H4 (cell line): Measurements from ENCODE around the gene LCAT. TPM values are rescaled to one million over a fixed set of nuclear protein-coding genes. Genes with fewer than 3 reads are reported as not detected.
"Not testable (repeated sequence)": the region's sequence is repeated elsewhere in the genome, so short reads cannot be mapped to it uniquely, and the experiment has no call there.

ENCODE experiments used
- DNase-seq: peaks from one replicate; pipeline ENCODE4 v3.0.0-alpha.2; 2015; ENCODE audit warnings: low spot score
- total RNA-seq: library from RNA; depleted of rRNA; stranded (reverse); fragments of >200 nt; shearing (Covaris generic); gene quantifications from 2 replicates; pipeline ENCODE4 v1.2.3, GENCODE V29; 2014

The LCAT gene
- total RNA-seq, 1 experiment from 2014 or later = 1.1 TPM

DNA sequence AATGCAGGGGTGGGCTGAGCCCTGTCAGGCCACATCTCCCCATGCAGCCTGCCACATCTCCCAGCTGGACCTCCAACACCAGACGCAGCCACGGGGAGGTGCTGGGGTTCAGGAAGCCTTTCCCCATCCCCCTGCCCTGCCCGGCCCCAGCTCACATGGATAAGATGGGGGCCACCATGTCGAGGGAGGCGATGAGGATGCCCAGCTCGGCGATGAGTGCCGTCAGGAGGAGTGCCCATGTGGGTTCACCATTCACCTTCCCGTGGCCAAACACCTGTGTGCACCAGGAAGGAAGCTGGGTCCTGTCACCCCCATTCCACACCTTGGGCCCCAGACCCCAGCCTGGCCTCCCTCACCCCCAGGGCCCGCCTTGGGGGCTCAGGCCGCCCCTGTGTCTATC, 5.7 kb upstream of the LCAT start:
- DNase-seq = no peak

DNA sequence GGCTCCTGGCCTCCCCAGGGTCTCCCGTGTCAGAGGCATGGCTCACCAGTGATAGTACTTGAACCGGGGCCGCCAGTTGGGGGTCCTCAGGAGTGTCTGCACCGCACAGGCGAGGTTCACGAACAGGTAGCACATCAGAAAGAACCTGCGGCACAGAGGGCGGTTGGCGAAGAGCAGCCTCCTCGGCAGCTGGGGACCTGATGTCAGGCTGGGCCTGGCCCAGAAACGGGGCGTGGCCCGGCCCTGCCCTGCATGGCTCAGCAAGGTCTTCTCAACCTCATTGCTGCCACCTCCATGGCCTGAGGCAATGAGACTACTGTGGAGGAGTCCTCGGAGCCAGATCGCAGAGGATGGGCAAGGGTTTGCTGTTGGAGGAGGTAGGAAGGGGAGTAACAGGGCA, 4.1 kb upstream of the LCAT start:
- DNase-seq = no peak

DNA sequence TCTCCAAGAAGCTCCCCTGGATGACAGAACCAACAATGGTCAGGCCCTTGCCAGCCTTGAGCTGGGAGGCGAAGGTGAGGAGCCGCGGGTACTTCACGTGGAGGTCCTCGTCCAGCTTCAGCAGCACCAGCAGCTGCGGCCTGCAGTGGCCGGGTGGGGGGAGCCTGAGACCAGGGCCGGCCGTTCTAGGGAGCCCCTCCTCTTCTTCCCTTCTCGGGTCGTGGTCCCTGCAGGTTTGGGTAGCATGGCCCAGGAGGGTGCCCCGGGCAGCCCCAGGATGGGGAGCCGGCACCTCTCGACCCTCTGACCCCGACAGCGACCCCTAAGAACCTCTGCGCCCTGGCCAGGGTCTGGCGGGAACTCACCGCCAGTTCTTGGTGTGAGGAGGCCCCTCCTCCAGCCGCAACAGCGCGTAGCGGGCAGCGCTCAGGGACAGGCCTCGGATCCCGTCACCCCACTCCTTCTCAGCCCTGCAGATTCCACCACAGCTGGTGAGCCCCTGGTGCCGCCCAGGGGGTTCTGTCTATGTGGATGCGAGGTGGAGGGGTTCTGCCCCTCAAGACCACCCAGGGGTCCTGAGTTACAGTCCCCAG, 3.1 kb upstream of the LCAT start:
- no peak for DNase-seq

DNA sequence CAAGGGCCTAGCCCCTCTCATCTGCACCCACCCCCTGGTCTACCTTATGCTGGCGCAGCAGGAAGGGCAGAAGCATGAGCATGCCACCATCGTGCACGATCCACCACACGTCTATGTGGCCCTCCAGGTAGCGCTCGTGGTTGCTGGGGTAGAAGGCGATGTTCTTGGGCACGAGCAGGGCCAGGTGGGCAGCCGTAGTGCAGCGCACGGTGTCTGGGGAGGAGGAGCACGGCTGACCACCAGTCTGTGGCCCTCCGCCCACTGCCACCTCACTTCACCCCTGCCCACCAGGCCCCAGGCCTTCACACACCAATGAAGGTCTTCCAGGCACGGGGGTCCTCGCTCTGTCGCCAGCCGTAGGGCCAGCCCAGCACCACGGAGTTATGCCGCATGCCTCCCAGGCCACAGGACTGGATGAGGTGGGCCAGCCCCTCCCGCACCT, 2.2 kb upstream of the LCAT start:
- no peak for DNase-seq

DNA sequence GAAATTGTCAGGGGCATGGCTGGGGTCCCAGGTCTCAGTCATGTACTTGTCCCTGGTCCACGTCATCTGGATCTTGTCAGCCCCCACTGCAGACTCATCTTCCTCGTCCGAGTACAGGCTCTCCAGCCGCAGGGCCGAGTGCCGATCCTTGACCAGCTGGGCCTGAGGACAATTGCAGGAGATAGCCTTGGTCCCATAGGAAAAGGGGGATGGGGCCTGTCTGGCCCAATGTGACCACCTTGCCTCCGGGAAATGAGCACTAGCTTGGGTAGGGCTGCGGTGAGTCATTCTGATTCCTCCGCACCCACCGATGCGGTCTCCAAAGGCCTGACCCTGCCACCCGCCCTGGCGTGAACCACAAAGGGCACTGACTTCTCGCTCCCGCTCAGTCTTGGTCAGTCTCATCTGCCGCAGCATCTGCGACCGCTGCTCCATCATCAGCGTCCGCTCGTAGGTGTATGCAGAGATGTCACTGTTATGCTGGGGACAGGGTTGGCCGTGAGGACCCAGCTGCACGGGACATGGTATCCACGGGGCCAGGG, 1.5 kb upstream of the LCAT start:
- DNase-seq = no peak

DNA sequence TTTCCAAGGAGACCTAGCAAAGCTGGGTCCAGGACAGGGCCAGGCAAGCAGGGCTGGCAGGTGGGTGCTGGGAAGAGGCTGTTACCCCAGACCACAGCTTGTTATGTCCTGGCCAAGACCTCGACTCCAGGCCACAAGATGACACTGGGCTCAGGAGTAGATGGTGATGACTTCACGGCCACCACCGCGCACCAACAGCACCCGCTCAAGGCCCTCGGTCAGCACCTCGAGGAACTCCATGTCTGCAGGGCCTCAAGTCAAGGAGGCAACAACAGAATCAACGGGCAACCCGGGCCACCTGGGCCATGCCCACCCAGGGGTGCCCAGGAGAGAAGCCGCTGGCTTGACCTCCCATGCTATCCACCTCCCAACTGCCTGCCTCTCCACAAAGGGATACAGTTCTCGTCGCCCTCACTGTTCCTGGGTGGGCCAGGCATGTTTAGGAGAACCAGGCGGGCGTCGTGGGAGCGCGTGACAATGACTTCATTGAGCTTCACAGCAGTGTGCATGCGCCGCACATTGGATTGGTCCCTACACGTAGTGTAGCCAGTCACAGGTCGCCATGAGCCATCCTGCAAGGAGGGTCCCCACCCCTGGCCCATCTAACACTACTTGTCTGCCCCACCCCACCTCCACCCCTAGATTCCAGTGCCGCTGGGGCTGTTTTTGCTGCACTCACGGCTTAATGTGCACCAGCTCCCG, 921 bp upstream of the LCAT start:
- DNase-seq = no peak

DNA sequence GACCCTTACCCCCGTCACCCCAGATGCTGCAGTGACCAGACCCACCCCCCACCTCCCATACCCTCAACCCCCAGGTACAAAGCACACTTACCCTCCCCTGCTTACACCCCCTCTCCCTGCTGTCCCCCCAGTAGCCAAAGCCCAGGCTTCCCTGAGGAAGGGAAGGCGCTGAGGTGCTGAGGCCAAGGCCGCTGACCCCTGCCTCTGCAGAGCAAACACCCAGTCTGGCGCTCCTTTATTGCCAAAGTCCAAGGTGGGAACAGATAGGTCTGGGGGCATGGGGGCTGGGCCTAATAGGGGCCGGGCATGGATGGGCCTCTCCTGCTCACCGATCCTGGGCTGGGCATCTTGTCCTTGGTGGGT, 683 bp downstream of the LCAT start:
- DNase-seq = no peak

DNA sequence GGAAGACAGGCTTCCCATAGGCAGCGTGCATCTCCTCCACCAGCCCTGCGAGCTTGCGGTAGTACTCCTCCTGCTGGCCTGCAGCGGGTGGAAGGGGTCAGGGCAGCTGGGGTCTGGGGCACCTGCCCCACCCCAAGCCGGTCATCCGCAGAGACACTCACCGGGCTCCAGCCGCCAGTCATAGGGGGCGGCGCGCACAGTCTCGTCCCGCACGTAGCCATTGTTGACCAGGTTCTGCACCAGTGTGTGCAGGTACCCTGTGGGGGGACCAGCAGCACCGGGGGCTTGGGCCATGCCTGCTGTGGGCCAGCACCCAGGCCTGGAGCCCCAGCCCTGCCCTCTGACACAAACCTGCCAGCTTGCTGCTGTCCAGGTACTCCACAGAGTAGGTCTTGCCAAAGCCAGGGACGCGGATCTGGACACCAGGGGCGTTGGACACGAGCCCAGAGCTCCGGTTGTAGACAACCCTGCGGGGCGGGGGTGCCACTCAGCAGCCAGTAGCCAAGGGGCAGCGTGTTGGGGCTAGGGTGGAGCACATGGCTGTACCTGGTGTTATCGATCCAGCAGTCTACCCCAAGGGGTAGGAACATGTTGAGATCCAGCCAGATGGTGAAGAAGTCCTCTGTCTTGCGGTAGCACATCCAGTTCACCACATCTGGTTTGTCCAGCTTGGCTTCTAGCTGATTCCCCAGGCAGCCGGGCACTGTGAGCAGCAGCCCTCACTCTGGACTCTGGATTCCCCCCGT, 1.2 kb downstream of the LCAT start:
- no peak for DNase-seq

DNA sequence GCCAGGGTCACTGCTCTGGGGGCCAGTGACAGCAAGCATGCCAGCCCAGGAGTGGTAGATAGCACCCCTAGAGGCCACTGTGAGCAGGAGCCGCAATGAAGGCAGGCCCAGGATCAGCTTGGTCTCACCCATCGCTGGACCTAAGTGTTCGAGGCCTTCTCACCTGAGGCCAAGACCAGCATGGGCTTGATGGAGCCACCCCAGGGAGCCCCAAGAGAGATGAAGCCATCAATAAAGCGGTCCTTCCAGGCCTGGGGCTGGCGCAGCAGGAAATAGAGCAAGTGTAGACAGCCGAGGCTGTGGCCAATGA, 1.8 kb downstream of the LCAT start:
- no peak for DNase-seq

DNA sequence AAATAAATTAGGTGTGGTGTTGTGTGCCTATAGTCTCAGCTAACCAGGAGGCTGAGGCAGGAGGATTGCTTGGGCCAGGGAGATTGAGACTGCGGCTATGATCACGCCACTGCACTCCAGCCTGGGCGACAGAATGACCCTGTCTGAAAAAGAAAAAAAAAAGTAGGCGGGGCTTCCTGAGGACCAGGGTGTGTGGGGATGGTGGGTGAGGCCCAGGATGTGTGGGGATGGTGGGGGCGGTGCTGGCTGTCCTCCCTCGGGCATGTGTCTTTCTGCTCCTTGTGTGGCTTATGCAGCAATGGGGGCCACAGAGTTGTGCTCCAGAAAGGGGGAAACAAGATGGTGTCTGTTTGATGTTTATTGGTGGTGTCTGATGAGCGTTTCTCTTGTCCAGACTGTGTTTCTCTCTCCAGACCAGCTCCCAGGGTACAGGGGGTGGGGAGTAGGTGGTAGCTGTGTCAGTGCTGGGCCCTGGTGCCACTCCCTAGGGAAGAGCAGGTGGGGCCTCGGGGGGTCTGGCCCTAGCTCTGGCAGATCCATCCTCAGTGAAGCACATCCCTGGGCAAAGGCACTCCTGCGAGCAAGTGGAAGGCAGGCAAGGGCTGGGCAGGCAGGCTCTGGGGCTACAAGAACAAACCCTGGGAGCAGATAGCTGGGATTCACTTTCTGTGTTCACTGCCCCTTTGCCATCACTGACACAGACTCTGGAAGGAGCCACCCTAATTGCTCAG, 2.3 kb downstream of the LCAT start:
- DNase-seq = no peak

DNA sequence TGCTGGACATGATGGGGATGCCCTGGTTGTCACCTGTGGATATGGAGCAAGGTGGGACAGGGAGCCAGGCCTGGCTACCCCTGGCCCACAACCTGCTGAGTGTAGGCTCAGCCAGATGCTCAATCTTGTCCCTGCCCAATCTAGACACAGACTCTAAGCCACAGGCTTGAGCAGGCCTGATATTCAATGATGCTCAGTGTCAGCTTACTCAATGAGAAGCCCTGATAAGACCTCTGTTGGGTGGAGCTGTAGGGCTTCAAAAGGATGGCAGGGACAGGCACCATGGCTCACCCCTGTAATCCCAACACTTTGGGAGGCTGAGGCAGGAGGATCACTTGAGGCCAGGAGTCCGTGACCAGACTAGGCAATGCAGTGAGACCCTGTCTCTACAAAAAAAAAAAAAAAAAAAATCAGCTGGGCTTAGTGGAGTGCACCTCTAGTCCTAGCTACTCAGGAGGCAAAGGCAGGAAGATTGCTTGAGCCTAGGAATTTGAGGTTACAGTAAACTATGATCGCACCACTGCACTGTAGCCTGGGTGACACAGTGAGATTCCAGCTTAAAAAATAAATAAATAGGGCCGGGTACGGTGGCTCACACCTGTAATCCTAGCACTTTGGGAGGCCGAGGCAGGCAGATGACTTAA, 3.4 kb downstream of the LCAT start:
- no peak for DNase-seq

DNA sequence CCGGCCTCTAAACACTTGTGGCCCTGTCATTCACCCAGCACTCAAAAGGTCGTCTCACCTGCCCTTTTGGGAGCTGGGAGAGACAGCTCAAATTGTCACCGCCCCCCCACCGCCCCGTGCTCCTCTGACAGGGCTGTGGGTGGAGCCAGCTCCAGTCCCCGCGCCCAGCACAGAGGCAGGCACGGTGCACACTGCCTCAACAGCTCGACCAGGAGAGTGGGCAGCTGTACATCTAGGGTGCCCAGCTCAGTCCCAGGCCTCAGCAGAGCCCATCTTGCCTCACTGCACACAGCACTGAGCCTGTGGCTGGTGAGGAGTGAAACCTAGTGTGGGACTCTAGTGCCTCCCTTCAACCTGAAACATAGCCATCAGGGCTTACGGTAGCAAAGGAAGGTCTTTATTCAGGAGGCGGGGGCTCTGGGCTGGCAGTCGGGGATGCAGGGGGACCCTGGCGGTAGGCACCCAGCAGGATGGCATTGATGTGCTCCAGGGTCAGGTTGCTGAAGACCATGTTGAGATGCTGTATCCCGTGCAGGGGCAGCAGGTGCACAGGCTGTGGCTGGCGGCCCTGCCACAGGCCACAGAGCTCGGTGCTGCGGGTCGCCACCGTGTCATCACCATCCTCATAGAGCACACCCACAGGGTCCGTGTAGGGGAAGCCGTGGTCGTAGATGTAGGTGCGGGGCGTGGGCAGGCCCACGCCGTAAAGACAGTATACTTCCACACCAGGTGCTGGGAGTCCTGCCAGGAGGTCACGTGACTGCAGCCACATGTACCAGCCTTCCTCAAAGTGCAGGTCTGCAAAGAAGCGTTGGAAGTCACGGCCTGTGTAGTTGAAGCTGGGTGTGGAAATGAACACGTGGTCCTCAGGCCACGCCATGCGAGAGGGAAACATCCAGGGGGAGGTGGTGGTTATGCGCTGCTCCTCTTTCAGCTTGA, 4.1 kb downstream of the LCAT start:
- DNase-seq = no peak

DNA sequence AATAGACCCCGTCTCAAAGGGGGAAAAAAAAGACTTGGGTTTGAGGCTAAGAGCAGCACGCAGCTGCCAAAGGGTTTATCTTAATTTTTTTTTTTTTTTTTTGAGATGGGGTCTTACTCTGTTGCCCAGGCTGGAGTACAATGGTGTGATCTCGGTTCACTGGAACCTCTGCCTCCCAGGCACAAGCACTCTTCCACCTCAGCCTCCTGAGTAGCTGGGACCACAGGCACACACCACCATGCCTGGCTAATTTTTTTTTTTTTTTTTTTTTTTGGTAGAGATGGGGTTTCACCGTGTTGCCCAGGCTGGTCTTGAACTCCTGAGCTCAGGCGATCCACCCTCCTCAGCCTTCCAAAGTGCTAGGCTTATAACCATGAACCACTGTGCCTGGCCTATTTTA, 6.2 kb downstream of the LCAT start:
- not testable (repeated sequence) for DNase-seq

DNA sequence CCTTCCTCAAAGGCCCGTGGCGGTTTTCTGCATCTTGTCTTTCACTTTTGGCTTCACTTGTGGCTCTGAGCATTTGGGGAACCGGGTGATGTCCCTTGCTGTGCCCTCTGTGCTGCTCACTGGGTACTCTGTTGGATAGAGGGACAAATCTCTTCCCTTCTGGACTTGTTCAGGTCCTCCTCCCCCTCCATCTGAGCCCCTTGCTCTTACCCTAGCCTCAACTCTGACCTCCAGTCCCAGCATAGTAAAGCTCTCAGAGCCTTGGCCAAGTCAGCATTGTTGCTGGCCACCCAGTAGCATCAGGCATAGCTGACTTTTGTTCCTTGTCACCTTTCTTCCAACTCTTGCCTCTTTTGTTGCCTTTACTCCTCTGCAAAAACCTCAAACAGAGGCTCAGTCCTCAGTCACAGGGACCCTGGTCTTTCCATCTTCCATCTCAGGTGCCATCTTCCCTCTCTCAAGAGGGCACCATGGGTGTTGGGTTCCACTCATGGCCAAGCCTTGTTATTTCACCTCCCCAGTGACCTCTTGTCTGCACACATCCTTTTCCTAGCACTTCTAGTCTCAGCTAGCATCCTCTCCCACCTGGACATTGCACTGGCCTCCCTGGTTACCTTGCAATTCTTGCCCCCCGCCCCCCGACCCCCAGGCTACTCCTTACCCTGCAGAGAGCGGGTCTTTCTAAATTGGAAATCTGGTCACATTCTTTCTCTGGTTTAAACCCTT, 6.9 kb downstream of the LCAT start:
- DNase-seq = no peak

DNA sequence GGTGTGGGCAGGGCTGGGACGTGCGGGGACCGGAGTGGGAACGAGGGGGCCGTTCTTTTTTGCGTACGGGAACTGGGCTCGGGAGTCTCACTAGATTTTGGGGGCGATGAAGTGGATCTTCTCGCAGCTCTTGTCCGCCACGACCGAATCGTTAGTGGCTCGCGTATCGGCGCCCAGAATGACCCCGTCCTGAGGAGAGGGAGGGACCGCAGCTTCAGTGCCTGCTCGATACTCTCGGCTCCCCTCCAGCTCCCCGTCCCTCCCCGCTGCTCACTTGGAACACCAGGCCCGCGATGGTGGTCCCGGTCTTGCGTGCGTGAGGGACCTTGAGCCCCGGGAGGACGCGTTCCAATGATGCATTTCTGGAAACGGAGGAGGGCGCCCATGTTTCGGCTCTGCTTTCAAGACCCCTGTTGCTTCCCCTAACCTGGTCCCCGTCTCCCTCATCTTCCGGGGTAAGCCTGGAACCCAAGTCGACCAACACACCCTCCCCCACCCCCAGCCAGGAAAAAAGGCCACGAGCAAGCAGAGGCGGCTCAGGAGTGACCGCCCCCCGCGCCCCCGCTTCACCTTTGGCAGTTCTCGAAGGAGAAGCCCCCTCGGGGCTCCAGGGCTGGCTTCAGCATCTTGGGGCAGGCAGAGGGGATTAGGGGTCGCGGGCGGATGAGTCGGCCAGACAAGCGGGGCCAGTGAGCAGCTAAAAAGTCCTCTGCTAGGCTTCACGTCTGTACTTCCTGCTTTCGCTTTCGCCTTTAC, 7.6 kb downstream of the LCAT start, which contains the start of gene PSMB10:
Gene PSMB10 (minus strand): TSS at position 727 of the 756 bp plus-strand sequence. CDS start 101 bp downstream, at position 626.
- DNase-seq = peak; percentile 65

DNA sequence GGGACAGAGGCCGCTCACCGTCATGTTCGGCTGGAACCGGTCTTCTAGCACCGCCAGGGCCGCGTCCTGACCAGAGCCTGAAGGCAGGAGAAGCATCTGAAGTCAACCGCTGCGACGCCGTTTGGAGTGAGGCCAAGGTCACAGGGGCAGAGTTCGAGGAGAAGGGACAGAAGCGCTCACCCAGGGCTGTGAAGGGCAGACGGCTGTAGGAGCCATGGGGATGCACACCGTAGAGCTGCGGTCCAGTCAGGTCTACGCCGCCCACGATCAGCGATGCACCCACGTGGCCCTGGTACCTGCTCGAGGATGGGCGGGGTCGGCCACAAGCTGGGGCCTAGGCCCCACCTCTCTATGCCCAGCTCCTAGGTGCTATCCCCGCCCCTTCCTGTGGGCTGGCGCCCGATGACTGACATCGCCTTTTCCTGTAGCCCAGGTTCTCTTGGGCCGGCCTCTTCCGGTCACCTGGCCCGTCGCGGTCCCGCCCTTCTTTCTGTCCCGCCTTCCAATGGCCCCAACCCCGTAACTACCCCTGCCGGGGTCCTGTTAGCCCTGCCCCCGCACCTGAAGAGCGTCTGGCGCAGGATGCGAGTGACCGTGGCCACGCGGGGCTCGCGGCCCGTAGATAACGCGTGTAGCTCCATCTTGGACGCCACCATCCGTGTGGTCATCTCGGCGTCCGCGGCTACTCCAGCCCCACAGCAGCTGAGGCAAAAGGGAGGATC, 8.4 kb downstream of the LCAT start:
- peak; percentile 95 for DNase-seq

DNA sequence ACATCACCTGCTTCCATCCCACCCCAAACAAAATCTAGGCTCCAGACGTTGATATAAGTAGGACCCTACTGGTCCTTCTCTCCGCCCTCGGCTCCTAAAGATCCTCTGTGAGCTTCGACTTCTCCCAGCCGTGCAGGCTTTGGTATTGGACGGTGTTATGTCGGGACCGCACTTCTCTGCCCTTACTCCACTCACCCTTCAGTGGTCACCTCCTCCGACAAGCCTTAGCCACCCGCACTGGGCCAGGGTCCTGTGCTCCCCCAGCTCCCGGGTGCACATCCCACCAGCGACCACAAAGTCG, 8.9 kb downstream of the LCAT start:
- DNase-seq = no peak

DNA sequence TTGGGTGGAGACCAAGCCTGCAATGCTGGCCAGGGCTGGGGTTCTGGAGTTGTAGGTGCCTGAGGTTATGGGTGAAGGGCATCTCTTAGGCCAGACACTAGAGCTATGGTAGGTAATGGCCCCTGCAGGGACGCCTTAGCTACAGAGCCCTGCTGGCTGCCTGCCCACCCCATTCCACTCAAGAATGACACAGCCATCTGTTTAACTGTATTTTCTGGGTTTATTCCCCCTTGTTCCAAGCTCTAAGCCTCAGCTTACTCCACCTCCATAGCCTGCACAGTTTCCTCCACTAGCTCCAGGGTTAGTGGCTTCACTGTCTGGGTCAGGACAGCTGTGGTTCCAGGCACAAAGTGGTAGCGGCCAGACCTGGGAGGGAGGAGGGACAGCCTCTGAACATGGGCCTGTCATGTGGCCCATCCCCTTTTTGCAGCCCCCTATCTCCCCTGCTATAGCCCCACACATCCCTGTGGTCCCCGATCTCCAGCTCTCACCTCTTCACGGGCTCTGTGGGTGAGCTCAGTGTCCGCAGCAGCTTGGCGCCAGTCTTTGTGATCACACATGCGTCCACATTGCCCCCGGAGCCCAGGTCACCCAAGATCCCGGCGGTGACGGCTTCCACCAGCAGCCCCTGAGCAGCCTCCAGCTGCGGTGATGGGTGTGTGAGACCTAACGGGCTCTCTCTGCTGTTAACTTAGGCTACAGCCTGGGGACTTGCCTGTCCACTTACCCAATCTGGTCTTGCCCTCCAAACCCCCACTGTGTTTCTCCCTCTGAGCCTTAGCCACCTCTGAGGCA, 9.4 kb downstream of the LCAT start:
- no peak for DNase-seq
